HepG2 (cell line): Measurements from ENCODE around the gene XCR1.
"Not testable (repeated sequence)": the region's sequence is repeated elsewhere in the genome, so short reads cannot be mapped to it uniquely, and the experiment has no call there.

ENCODE experiments used
- CCAR2 ChIP-seq: fragments of 200-400 bp; formaldehyde crosslinking; optimal IDR thresholded peaks from 2 replicates; pipeline ENCODE3; 2018; ENCODE audit warnings: low read depth, mild to moderate bottlenecking, low read length, moderate library complexity
- ETV6 ChIP-seq: sonication (generic); formaldehyde crosslinking; conservative IDR thresholded peaks from 2 replicates; pipeline ENCODE4 v1.4.0; 2020; ENCODE audit warnings: missing genetic modification reagents
- FOXK1 ChIP-seq: sonication (generic); formaldehyde crosslinking; IDR thresholded peaks from 2 replicates; pipeline ENCODE4 v1.4.0; 2020; ENCODE audit warnings: low read depth, missing genetic modification reagents, borderline replicate concordance
- HNRNPUL1 ChIP-seq: fragments of 200-400 bp; formaldehyde crosslinking; IDR thresholded peaks from 2 replicates; pipeline ENCODE4 v1.6.1; 2017; ENCODE audit warnings: low read depth, mild to moderate bottlenecking, low read length, moderate library complexity
- MYNN ChIP-seq: sonication (generic); formaldehyde crosslinking; IDR thresholded peaks from 2 replicates; pipeline ENCODE4 v1.4.0; 2020; ENCODE audit warnings: mild to moderate bottlenecking, low read depth, missing genetic modification reagents
- POLR2AphosphoS2 ChIP-seq: IDR thresholded peaks from 2 replicates; pipeline ENCODE4 v1.6.1; 2011; ENCODE audit warnings: low read depth, low read length, improper control_type of control experiment
- RFXAP ChIP-seq: sonication (generic); formaldehyde crosslinking; IDR thresholded peaks from 2 replicates; pipeline ENCODE4 v1.4.0; 2020; ENCODE audit warnings: missing genetic modification reagents, borderline replicate concordance
- SNRNP70 ChIP-seq: fragments of 200-400 bp; formaldehyde crosslinking; IDR thresholded peaks from 2 replicates; pipeline ENCODE4 v1.6.1; 2017; ENCODE audit warnings: mild to moderate bottlenecking, low read depth, low read length, moderate library complexity
- U2AF1 ChIP-seq: fragments of 200-400 bp; formaldehyde crosslinking; optimal IDR thresholded peaks from 2 replicates; pipeline ENCODE3; 2017; ENCODE audit warnings: mild to moderate bottlenecking, low read depth, low read length
- ZNF124 ChIP-seq: sonication (generic); formaldehyde crosslinking; IDR thresholded peaks from 2 replicates; pipeline ENCODE4 v1.4.0; 2020; ENCODE audit warnings: missing genetic modification reagents
- TF ChIP-seq, protein P1 (sequence below): sonication (generic); formaldehyde crosslinking; IDR thresholded peaks from 2 replicates; pipeline ENCODE4 v1.5.0; 2020; ENCODE audit warnings: missing genetic modification reagents
- TF ChIP-seq, protein P2 (sequence below): sonication (generic); formaldehyde crosslinking; IDR thresholded peaks from 2 replicates; pipeline ENCODE4 v1.8.0; 2022; ENCODE audit warnings: mild to moderate bottlenecking, missing genetic modification reagents, moderate library complexity
- TF ChIP-seq, protein P3 (sequence below): sonication (generic); formaldehyde crosslinking; IDR thresholded peaks from 2 replicates; pipeline ENCODE4 v1.5.0; 2020; ENCODE audit warnings: mild to moderate bottlenecking, missing genetic modification reagents, moderate library complexity

DNA sequence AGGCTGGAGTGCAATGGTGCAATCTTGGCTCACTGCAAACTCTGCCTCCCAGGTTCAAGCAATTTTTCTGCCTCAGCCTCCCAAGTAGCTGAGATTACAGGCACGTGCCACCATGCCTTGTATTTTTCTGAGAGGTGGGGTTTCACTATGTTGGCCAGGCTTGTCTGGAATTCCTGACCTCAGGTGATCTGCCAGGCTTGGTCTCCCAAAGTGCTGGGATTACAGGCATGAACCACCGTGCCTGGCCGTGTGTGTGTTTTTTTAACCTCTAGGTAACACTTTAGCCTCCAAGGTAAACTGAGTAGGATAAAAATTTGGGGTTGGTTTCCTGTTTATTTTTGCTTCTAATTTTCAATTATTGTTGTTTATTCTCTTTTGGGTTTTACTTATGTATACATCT, 10.8 kb upstream of the XCR1 start:
- not testable (repeated sequence) for TF ChIP-seq MYNN (CRISPR knock-in tag); HNRNPUL1; SNRNP70; POLR2AphosphoS2; ZNF124; RFXAP (CRISPR knock-in tag); CCAR2; U2AF1; ETV6 (CRISPR knock-in tag); FOXK1 (CRISPR knock-in tag)
- TF ChIP-seq, protein P1, sequence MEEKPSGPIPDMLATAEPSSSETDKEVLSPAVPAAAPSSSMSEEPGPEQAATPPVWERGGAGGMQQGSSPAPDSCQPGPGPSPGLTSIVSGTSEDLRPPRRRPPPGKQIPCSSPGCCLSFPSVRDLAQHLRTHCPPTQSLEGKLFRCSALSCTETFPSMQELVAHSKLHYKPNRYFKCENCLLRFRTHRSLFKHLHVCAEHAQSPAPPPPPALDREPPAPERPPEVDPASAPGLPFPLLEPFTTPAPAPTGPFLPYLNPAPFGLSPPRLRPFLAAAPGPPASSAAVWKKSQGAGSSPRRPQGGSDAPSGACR (CRISPR knock-in tag), result not testable (repeated sequence)
- TF ChIP-seq, protein P2, sequence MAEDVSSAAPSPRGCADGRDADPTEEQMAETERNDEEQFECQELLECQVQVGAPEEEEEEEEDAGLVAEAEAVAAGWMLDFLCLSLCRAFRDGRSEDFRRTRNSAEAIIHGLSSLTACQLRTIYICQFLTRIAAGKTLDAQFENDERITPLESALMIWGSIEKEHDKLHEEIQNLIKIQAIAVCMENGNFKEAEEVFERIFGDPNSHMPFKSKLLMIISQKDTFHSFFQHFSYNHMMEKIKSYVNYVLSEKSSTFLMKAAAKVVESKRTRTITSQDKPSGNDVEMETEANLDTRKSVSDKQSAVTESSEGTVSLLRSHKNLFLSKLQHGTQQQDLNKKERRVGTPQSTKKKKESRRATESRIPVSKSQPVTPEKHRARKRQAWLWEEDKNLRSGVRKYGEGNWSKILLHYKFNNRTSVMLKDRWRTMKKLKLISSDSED (CRISPR knock-in tag), result not testable (repeated sequence)
- TF ChIP-seq, protein P3, sequence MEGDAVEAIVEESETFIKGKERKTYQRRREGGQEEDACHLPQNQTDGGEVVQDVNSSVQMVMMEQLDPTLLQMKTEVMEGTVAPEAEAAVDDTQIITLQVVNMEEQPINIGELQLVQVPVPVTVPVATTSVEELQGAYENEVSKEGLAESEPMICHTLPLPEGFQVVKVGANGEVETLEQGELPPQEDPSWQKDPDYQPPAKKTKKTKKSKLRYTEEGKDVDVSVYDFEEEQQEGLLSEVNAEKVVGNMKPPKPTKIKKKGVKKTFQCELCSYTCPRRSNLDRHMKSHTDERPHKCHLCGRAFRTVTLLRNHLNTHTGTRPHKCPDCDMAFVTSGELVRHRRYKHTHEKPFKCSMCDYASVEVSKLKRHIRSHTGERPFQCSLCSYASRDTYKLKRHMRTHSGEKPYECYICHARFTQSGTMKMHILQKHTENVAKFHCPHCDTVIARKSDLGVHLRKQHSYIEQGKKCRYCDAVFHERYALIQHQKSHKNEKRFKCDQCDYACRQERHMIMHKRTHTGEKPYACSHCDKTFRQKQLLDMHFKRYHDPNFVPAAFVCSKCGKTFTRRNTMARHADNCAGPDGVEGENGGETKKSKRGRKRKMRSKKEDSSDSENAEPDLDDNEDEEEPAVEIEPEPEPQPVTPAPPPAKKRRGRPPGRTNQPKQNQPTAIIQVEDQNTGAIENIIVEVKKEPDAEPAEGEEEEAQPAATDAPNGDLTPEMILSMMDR (CRISPR knock-in tag), result not testable (repeated sequence)
